ENCODE results near the gene GASK1A.

- no peak for TF ChIP-seq NRF1 (IDR thresholded peaks at IDR 0.05; ENCODE audit: low read depth, low read length)
- TF ChIP-seq, protein P1, sequence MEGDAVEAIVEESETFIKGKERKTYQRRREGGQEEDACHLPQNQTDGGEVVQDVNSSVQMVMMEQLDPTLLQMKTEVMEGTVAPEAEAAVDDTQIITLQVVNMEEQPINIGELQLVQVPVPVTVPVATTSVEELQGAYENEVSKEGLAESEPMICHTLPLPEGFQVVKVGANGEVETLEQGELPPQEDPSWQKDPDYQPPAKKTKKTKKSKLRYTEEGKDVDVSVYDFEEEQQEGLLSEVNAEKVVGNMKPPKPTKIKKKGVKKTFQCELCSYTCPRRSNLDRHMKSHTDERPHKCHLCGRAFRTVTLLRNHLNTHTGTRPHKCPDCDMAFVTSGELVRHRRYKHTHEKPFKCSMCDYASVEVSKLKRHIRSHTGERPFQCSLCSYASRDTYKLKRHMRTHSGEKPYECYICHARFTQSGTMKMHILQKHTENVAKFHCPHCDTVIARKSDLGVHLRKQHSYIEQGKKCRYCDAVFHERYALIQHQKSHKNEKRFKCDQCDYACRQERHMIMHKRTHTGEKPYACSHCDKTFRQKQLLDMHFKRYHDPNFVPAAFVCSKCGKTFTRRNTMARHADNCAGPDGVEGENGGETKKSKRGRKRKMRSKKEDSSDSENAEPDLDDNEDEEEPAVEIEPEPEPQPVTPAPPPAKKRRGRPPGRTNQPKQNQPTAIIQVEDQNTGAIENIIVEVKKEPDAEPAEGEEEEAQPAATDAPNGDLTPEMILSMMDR (IDR thresholded peaks at IDR 0.05; ENCODE audit: control extremely low read depth in 1 of 3, insufficient read depth in 1 of 3, low read depth in 1 of 3, low read length in 3 of 3) = no peak
- no peak for TF ChIP-seq FOSL1 (IDR thresholded peaks at IDR 0.05; ENCODE audit: insufficient read depth, low read depth, low read length)
Measured at GRCh38 chr3:43043793-43044192, 64.7 kb downstream of the GASK1A start.
